HG03045 (cell line): ENCODE measurements around the gene KRTAP12-4.
"Not testable (repeated sequence)": the region's sequence is repeated elsewhere in the genome, so short reads cannot be mapped to it uniquely, and the experiment has no call there.

Source experiments
- ATAC-seq: cut with Tn5 transposase; IDR thresholded peaks from one replicate; pipeline ENCODE4 v1.9.1; 2021; ENCODE audit warnings: mild to moderate bottlenecking, moderate library complexity; ENCODE audit not compliant: unreplicated experiment

KRTAP12-4 gene

DNA sequence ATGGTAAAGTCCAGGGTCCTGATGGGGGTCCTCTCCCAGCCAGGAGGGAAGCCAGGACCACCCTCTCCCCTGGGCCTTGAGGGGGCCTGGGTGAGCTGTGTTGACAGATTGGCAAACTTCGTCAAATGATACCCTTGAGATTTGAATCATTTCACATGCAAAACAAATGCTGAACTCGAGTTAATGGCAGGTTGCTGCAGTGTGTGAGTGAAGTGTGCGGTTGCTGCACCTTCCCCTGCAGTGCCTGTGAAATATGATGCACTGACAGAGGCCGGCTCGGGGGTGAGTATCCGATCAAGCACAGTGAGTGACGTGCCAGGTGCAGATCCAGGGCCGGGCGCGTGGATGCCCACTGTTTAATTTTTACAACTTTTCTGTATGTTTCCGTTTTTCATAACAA lies 33.2 kb upstream of the KRTAP12-4 start:
- ATAC-seq, result no peak

DNA sequence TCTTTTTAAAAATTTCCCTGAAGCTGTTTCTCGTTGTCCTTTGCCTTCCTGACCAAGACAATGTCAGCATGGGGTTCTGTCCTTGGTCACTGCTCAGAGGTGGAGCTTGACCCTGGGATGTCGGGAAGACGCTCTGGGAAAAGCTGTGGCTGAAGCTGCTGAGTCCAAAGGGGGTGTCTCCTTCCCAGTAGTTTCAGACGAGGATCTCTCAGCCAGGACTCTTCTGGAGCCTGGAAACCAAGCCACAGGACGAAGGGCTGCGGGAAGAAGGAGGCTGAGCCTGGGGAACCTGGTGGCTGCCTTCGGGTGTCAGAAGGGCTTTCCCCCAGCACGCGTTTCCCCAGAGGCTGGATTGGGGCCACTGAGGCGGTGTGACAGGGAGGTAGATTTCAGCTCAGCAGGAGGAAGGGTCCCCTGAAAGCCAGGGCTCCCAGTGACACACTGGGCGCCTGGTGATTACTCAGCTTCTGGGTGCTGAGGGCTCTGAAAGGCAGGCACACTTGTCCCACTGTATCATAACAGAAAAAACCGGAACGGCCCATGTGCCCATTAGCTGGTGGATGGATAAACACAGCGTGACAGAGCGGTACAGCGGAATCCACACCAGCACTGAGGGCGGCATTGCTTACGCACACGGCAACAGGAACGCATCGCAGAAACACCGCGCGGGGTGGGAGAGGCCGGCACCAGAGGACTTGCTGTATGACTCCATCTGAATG lies 32.5 kb upstream of the KRTAP12-4 start:
- ATAC-seq, result no peak

- ATAC-seq, result no peak
Measured at GRCh38 chr21:44686000-44686781, 31.7 kb upstream of the KRTAP12-4 start.

- not testable (repeated sequence) for ATAC-seq
Measured at GRCh38 chr21:44685050-44685449, 30.6 kb upstream of the KRTAP12-4 start.

DNA sequence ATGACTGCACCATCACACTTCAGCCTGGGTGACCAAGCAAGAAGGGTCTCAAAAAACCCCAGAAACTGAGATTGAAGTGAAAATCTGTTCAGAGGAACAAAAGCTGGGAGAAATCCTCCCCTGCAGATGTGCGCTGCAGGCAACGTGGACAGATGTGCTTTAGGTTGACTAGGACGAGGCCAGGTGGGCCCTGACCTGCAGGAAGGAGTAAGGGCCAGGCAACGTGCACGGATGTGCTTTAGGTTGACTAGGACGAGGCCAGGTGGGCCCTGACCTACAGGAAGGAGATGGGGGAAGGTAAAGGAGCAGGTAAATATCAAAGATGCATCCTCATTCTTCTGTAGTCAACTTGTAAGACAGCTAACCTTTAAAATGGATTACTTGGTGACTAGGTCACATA lies 30.0 kb upstream of the KRTAP12-4 start:
- no peak for ATAC-seq

DNA sequence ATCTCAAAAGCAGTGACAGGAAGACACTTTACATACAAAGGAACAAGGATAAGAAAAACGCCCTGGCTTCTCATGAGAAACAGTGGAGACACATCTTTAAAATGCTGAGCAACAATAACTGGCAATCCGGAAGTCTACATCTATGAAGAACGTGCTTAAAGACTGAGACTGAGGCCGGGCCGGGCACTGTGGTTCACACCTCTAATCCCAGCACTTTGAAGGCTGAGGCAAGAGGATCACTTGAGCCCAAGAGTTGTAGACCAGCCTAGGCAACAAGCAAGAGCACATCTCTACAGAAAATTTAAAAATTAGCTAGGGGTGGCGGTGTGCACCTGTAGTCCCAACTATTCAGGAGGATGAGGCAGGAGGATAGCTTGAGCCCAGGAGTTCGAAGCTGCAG lies 29.6 kb upstream of the KRTAP12-4 start:
- no peak for ATAC-seq

DNA sequence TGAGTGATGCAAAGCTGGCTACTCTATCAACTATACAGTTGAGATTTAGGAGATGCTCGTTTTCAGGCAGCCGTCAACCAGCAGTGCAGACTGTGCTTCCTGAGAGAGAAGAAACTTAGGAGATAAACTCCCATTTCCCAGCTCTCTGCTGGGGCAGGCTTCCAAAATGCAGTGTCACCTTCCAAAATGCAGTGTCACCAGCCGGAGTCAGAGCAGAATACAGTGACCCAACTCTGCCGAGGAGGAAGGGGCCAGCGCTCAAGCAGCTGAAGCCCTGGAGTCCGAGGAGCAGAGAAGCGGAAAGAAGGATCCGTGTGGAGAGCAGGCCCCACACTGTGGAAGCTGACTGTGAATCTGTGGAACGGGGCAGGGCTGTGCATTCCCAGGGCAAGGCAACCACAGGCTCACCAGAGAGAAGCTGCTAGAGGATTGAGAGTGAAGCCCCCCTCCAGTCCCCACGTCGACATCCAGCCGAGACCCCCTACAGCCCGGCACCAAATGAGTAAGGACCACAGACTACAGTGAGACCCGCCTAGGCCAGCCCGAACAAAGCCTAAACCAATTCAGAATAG lies 28.2 kb upstream of the KRTAP12-4 start:
- ATAC-seq, result no peak

GRCh38 chr21:44681861-44682579 lies 27.6 kb upstream of the KRTAP12-4 start, which contains the start of gene KRTAP12-1:
KRTAP12-1 (minus strand) TSS chr21:44682163; CDS start chr21:44682123, 40 bp downstream.
- ATAC-seq, result no peak

- no peak for ATAC-seq
Measured at GRCh38 chr21:44681152-44681551, 26.7 kb upstream of the KRTAP12-4 start.

DNA sequence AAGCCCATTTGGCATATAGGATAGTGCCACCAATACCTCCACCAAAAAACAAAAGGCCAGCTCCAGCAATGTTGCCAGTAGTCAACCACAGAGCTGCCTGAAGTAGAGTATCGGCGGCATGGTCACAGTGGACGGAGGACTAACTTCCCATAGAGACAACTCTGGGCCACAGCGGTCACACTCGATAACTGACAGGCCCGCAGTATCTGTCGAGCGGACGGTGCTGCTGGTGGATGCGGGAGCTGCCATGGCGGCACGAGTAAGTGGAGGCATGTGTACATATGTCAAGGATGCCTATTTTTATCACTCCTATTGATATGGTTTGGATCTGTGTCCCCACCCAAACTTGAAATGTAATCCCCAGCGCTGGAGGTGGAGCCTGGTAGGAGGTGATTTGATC lies 23.4 kb upstream of the KRTAP12-4 start:
- no peak for ATAC-seq

DNA sequence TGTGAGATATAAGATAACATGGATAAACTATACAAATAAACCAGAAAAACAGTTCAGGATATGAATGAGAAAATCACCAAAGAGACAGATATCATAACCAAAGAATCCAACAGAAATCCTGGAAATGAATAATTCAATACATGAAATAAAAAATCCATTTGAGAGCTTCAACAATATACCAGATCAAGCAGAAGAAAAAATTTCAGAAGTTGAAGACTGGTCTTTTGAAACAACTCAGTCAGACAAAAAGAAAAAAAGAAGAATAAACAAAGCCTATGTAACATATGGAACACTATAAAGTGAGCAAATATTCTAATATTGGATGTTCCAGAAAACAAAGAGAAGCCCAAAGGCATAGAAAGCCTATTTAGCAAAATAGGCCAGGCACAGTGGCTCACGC lies 17.5 kb upstream of the KRTAP12-4 start:
- ATAC-seq, result no peak

- no peak for ATAC-seq
Measured at GRCh38 chr21:44670642-44671432, 16.4 kb upstream of the KRTAP12-4 start.

- ATAC-seq, result no peak
Measured at GRCh38 chr21:44667612-44668011, 13.2 kb upstream of the KRTAP12-4 start.

GRCh38 chr21:44666401-44667320 lies 12.2 kb upstream of the KRTAP12-4 start, which contains the start of gene KRTAP12-2:
KRTAP12-2 (minus strand) TSS chr21:44666927; CDS start chr21:44666886, 41 bp downstream.
- ATAC-seq, result no peak

- no peak for ATAC-seq
Measured at GRCh38 chr21:44664691-44665090, 10.2 kb upstream of the KRTAP12-4 start.

- not testable (repeated sequence) for ATAC-seq
Measured at GRCh38 chr21:44661567-44661966, 7.1 kb upstream of the KRTAP12-4 start.

DNA sequence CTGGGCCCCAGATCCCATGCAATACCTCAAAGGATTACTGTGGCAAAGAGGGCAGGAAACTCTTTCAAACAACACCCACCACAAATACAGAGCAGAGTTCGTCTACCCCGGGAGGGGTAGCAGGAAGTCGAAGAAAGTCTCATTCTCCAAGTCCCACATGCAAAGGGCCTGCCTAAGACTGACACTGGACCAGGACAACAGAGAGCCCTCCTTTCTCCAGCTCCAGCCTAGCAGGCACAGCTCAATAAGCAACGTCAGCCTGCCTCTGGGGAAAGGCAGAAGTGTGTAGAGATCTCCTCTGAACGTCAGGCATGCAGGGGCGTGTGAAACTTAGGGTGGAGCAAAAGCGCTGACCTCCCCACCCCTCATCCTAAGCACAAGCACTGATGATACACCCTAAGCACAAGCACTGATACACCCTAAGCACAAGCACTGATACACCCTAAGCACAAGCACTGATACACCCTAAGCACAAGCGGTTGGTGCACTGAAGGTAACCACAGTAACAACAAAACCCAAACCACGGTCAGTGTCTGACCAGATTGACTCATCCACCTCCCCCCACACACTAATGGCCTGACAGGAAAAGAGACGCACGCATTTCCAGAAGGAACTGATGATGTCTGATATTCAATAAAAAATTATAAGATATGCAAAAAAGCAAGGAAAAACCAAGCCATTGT lies 4.6 kb upstream of the KRTAP12-4 start:
- ATAC-seq, result no peak

DNA sequence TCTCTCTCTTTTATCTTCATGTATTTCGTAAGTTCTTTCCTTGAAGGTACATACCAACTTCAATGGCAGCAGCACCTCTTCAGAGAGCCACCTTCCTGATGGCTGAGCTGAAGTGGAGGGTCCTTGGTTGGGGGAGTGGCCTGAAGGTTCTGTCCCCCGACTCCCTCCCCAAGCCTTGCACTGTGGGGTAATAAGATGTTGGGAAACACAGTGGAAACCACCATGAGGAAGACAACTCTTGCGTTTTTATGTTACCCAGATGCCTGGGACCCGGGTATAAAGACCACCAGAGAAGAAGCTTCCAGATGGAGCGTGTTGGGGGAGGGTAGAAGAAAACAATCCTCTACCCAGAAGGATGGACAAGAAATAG lies 4.1 kb upstream of the KRTAP12-4 start:
- no peak for ATAC-seq
